ENCODE data around the gene OXTR.

Gene OXTR

GRCh38 chr3:8741581-8742261, 27.7 kb downstream of the OXTR start:
- no peak for TF ChIP-seq CTCF (IDR thresholded peaks at IDR 0.05; ENCODE audit: control extremely low read depth, extremely low read depth, low read depth, missing control alignments)
- ChIA-PET CTCF (interaction anchor here (1.0 to 2.6 kb wide), 2 partner anchors 11 to 27 kb away, joined by 3 to 12 read pairs; partner anchors contain the start of gene OXTR), POLR2A (no interaction called here)
- no peak for DNase-seq (ENCODE audit: extremely low spot score)

GRCh38 chr3:8739757-8740504, 29.5 kb downstream of the OXTR start:
- no peak for DNase-seq (ENCODE audit: extremely low spot score)
- TF ChIP-seq CTCF (IDR thresholded peaks at IDR 0.05; ENCODE audit: control extremely low read depth, extremely low read depth, low read depth, missing control alignments): no peak

GRCh38 chr3:8738639-8739038, 30.8 kb downstream of the OXTR start:
- TF ChIP-seq CTCF (IDR thresholded peaks at IDR 0.05; ENCODE audit: control extremely low read depth, extremely low read depth, low read depth, missing control alignments): no peak
- ChIA-PET POLR2A (no interaction called here), CTCF (interaction anchor here (1.6 kb wide), 1 partner anchor 12 kb away, joined by 7 read pairs; no protein-coding TSS in a partner anchor)
- no peak for DNase-seq (ENCODE audit: extremely low spot score)

More at GRCh38 chr3:8739757-8740504, 29.5 kb downstream of the OXTR start:
- CTCF ChIA-PET: interaction anchor here (0.8 to 1.6 kb wide), 4 partner anchors 13 to 27 kb away, joined by 3 to 7 read pairs (median 4); no protein-coding TSS in a partner anchor
- POLR2A ChIA-PET: no interaction called here

- no peak for TF ChIP-seq CTCF (IDR thresholded peaks at IDR 0.05; ENCODE audit: control extremely low read depth, extremely low read depth, low read depth, missing control alignments)
- no peak for DNase-seq (ENCODE audit: extremely low spot score)
- POLR2A ChIA-PET: no interaction called here
- CTCF ChIA-PET: interaction anchor here (0.6 kb wide), 1 partner anchor 10 kb away, joined by 3 read pairs; no protein-coding TSS in a partner anchor
Observed at GRCh38 chr3:8737823-8738222, 31.6 kb downstream of the OXTR start.

GRCh38 chr3:8737301-8737700, 32.1 kb downstream of the OXTR start:
- no peak for DNase-seq (ENCODE audit: extremely low spot score)
- no peak for TF ChIP-seq CTCF (IDR thresholded peaks at IDR 0.05; ENCODE audit: control extremely low read depth, extremely low read depth, low read depth, missing control alignments)
- POLR2A ChIA-PET: no interaction called here
- CTCF ChIA-PET: interaction anchor here (0.6 kb wide), 1 partner anchor 10 kb away, joined by 3 read pairs; no protein-coding TSS in a partner anchor

- no peak for TF ChIP-seq CTCF (IDR thresholded peaks at IDR 0.05; ENCODE audit: control extremely low read depth, extremely low read depth, low read depth, missing control alignments)
- ChIA-PET CTCF (no interaction called here), POLR2A (no interaction called here)
- DNase-seq (ENCODE audit: extremely low spot score): no peak
Observed at GRCh38 chr3:8736436-8736835, 33.0 kb downstream of the OXTR start.
